GM10248 (cell line): ENCODE results near the gene STARD3.

Experiments used
- CTCF ChIA-PET: fragments of 300-600 bp; sonication (Branson Sonifier 250); formaldehyde crosslinking; extraction: SDS; loops from one replicate; lab custom pipeline; 2021; ENCODE audit warnings: antibody characterized with exemption; lab: Yijun Ruan, JAX
- POLR2A ChIA-PET: fragments of 350-650 bp; sonication (Branson Sonifier 250); formaldehyde crosslinking; extraction: SDS; loops from one replicate; lab custom pipeline; 2020; ENCODE audit warnings: antibody characterized with exemption; lab: Yijun Ruan, JAX
- DNase-seq: peaks from one replicate; pipeline ENCODE4 v3.0.0; 2012; ENCODE audit errors: extremely low spot score
- CTCF ChIP-seq: IDR thresholded peaks from 2 replicates; pipeline ENCODE4 v1.5.1; 2012; ENCODE audit warnings: mild to moderate bottlenecking, low read depth; ENCODE audit errors: extremely low read depth, missing control alignments, control extremely low read depth

The STARD3 gene

GRCh38 chr17:39603304-39604016 is 33.5 kb upstream of the STARD3 start:
- DNase-seq = no peak

GRCh38 chr17:39604911-39605491 is 31.9 kb upstream of the STARD3 start:
- POLR2A ChIA-PET = no interaction called here

More at GRCh38 chr17:39603304-39604016, 33.5 kb upstream of the STARD3 start:
- ChIA-PET POLR2A (no interaction called here), CTCF (interaction anchor here (1.2 to 1.6 kb wide), 3 partner anchors 12 to 18 kb away, joined by 3 to 6 read pairs (median 4); no protein-coding TSS in a partner anchor)
- TF ChIP-seq CTCF = no peak

GRCh38 chr17:39605492-39606433 is 31.2 kb upstream of the STARD3 start:
- no peak for TF ChIP-seq CTCF
- ChIA-PET POLR2A (no interaction called here), CTCF (interaction anchor here (1.2 to 2.2 kb wide), 3 partner anchors 10 to 29 kb away, joined by 3 to 20 read pairs (median 3); no protein-coding TSS in a partner anchor)
- DNase-seq = no peak

More at GRCh38 chr17:39604911-39605491, 31.9 kb upstream of the STARD3 start:
- CTCF ChIA-PET = interaction anchor here (1.4 to 2.2 kb wide), 2 partner anchors 11 to 17 kb away, joined by 3 to 20 read pairs; no protein-coding TSS in a partner anchor
- TF ChIP-seq CTCF = no peak
- DNase-seq = no peak

GRCh38 chr17:39606434-39607056 is 30.4 kb upstream of the STARD3 start:
- ChIA-PET CTCF (interaction anchor here (1.2 to 2.2 kb wide), 2 partner anchors 16 to 29 kb away, joined by 3 to 20 read pairs; no protein-coding TSS in a partner anchor), POLR2A (no interaction called here)
- DNase-seq = no peak
- TF ChIP-seq CTCF = no peak

GRCh38 chr17:39607057-39607850 is 29.7 kb upstream of the STARD3 start:
- ChIA-PET CTCF (interaction anchor here (1.2 to 2.2 kb wide), 2 partner anchors 15 to 28 kb away, joined by 3 to 20 read pairs; no protein-coding TSS in a partner anchor), POLR2A (no interaction called here)
- DNase-seq = no peak
- no peak for TF ChIP-seq CTCF
